ENCODE results near the gene ACO1. TPM values are rescaled to one million over a fixed set of nuclear protein-coding genes. Genes with fewer than 3 reads are reported as not detected.

The ACO1 gene
- total RNA-seq, 1 experiment from 2014 or later, result 36.2 TPM

DNA sequence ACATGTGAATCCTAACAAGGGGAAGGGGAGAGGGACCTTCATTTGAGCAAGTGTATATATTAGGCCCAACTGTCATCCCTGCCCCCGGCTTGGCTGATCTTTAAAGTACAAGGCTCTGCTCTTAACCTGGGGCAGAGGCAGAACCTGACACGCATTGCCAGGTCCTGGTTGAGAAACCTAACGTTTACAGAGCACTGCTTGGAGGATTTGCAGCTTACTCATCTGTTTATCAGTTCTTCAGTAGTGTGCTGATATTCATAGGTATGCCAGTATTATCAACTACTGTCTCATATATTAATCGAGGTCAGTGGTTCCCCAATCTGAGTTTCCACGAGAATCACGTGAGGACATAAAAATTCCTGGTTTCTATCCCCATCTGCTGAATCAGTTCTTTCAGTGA lies 50.4 kb downstream of the ACO1 start:
- Histone ChIP-seq H3K36me3 (ENCODE audit: control insufficient read depth in 1 of 2, insufficient read depth in 2 of 2, low read length in 2 of 2) (peaks cover 8 to 12% of the 10 kb centered on the region in 2 experiments), H3K4me2 (ENCODE audit: low read length) (no peak overlapping the region), H3K9me3 (ENCODE audit: control insufficient read depth in 1 of 2, insufficient read depth in 1 of 2, low read depth in 1 of 2, low read length in 2 of 2) (no peaks in the 10 kb centered on the region), H4K20me1 (ENCODE audit: insufficient read depth) (no peaks in the 10 kb centered on the region), H2AFZ (ENCODE audit: low read depth, low read length, poor library complexity, severe bottlenecking) (no peak overlapping the region), H3K4me1 (ENCODE audit: control insufficient read depth in 1 of 2, insufficient read depth in 2 of 2, low read length in 2 of 2) (no peaks in the 10 kb centered on the region), H3K27me3 (ENCODE audit: insufficient read depth, low read length) (no peaks in the 10 kb centered on the region), H3K9me2 (ENCODE audit: insufficient read depth) (no peaks in the 10 kb centered on the region), H3K27ac (ENCODE audit: low read depth, low read length) (no peak overlapping the region), H3K9ac (ENCODE audit: low read length) (no peak overlapping the region), H3K4me3 (replicated peaks in 1 of 2; ENCODE audit: low read depth in 1 of 2, low read length in 2 of 2) (no peak overlapping the region), H3K79me2 (ENCODE audit: insufficient read depth, low read length) (no peaks in the 10 kb centered on the region)
- ChIA-PET RAD21 (ENCODE audit: low non-redundant PET in 1 of 2, low total read pairs in 2 of 2, uncharacterized antibody in 2 of 2, unreplicated experiment in 2 of 2) (no interaction called here), POLR2A (no interaction called here), CTCF (no interaction called here)
- intact Hi-C loops (cut with micrococcal nuclease), result no loop called here
- no TSS peak for BruUV-seq (replicated peaks)
- ATAC-seq (no peak), DNase-seq (ENCODE audit: low read depth, low spot score) (no peak)
- TF ChIP-seq CEBPB (IDR thresholded peaks at IDR 0.05; ENCODE audit: low read depth) (no peak), EZH2phosphoT487 (IDR thresholded peaks at IDR 0.05; ENCODE audit: borderline replicate concordance) (no peak), EGR1 (IDR thresholded peaks at IDR 0.05; ENCODE audit: low read depth) (no peak), TCF7L2 (IDR thresholded peaks at IDR 0.05; ENCODE audit: borderline replicate concordance, extremely low read depth, insufficient read depth, insufficient read length) (no peak), POLR2AphosphoS5 (IDR thresholded peaks at IDR 0.05; ENCODE audit: low read depth, low read length) (no peak), POLR2A (IDR thresholded peaks at IDR 0.05; ENCODE audit: borderline replicate concordance, extremely low read depth, insufficient read depth, insufficient read length) (no peak), YY1 (IDR thresholded peaks at IDR 0.05; ENCODE audit: extremely low read depth, insufficient replicate concordance, low read depth, low read length) (no peak), SRF (IDR thresholded peaks at IDR 0.05; ENCODE audit: low read depth) (no peak), FOSL1 (IDR thresholded peaks at IDR 0.05; ENCODE audit: low read depth) (no peak), JUND (IDR thresholded peaks at IDR 0.05) (no peak), RAD21 (IDR thresholded peaks at IDR 0.05; ENCODE audit: low read depth) (no peak), ELF1 (IDR thresholded peaks at IDR 0.05; ENCODE audit: borderline replicate concordance, low read depth) (no peak)
- TF ChIP-seq, protein P1, sequence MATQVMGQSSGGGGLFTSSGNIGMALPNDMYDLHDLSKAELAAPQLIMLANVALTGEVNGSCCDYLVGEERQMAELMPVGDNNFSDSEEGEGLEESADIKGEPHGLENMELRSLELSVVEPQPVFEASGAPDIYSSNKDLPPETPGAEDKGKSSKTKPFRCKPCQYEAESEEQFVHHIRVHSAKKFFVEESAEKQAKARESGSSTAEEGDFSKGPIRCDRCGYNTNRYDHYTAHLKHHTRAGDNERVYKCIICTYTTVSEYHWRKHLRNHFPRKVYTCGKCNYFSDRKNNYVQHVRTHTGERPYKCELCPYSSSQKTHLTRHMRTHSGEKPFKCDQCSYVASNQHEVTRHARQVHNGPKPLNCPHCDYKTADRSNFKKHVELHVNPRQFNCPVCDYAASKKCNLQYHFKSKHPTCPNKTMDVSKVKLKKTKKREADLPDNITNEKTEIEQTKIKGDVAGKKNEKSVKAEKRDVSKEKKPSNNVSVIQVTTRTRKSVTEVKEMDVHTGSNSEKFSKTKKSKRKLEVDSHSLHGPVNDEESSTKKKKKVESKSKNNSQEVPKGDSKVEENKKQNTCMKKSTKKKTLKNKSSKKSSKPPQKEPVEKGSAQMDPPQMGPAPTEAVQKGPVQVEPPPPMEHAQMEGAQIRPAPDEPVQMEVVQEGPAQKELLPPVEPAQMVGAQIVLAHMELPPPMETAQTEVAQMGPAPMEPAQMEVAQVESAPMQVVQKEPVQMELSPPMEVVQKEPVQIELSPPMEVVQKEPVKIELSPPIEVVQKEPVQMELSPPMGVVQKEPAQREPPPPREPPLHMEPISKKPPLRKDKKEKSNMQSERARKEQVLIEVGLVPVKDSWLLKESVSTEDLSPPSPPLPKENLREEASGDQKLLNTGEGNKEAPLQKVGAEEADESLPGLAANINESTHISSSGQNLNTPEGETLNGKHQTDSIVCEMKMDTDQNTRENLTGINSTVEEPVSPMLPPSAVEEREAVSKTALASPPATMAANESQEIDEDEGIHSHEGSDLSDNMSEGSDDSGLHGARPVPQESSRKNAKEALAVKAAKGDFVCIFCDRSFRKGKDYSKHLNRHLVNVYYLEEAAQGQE (IDR thresholded peaks at IDR 0.05; ENCODE audit: low read depth), result no peak
- TF ChIP-seq, protein P2, sequence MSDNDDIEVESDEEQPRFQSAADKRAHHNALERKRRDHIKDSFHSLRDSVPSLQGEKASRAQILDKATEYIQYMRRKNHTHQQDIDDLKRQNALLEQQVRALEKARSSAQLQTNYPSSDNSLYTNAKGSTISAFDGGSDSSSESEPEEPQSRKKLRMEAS (IDR thresholded peaks at IDR 0.05), result no peak
- TF ChIP-seq, protein P3, sequence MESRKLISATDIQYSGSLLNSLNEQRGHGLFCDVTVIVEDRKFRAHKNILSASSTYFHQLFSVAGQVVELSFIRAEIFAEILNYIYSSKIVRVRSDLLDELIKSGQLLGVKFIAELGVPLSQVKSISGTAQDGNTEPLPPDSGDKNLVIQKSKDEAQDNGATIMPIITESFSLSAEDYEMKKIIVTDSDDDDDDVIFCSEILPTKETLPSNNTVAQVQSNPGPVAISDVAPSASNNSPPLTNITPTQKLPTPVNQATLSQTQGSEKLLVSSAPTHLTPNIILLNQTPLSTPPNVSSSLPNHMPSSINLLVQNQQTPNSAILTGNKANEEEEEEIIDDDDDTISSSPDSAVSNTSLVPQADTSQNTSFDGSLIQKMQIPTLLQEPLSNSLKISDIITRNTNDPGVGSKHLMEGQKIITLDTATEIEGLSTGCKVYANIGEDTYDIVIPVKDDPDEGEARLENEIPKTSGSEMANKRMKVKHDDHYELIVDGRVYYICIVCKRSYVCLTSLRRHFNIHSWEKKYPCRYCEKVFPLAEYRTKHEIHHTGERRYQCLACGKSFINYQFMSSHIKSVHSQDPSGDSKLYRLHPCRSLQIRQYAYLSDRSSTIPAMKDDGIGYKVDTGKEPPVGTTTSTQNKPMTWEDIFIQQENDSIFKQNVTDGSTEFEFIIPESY (IDR thresholded peaks at IDR 0.05; ENCODE audit: extremely low read depth, insufficient replicate concordance, low read length), result no peak
- TF ChIP-seq, protein P4, sequence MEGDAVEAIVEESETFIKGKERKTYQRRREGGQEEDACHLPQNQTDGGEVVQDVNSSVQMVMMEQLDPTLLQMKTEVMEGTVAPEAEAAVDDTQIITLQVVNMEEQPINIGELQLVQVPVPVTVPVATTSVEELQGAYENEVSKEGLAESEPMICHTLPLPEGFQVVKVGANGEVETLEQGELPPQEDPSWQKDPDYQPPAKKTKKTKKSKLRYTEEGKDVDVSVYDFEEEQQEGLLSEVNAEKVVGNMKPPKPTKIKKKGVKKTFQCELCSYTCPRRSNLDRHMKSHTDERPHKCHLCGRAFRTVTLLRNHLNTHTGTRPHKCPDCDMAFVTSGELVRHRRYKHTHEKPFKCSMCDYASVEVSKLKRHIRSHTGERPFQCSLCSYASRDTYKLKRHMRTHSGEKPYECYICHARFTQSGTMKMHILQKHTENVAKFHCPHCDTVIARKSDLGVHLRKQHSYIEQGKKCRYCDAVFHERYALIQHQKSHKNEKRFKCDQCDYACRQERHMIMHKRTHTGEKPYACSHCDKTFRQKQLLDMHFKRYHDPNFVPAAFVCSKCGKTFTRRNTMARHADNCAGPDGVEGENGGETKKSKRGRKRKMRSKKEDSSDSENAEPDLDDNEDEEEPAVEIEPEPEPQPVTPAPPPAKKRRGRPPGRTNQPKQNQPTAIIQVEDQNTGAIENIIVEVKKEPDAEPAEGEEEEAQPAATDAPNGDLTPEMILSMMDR (IDR thresholded peaks at IDR 0.05 in 2 of 3, conservative IDR thresholded peaks at IDR 0.05 in 1 of 3; ENCODE audit: borderline replicate concordance in 1 of 3, insufficient read depth in 1 of 3, low read depth in 2 of 3, low read length in 2 of 3), result no peak
